NOMO-1 (cell line): ENCODE data around the gene DOC2A.
A peak's percentile ranks its signal among the peaks of the same experiment; 100 is the strongest.
"Not testable (repeated sequence)": the region's sequence is repeated elsewhere in the genome, so short reads cannot be mapped to it uniquely, and the experiment has no call there.

Source experiments
- DNase-seq, 2 experiments: peaks; one replicate each; lab custom pipeline; 2025; ENCODE audit not compliant: unreplicated experiment in 2 of 2; lab: John Stamatoyannopoulos, UW

Gene DOC2A

GRCh38 chr16:30010844-30011713, at the start of gene DOC2A:
DOC2A (minus strand) TSS chr16:30011027; CDS start chr16:30010222, 805 bp downstream.
- DNase-seq, result peak; percentile 15 to 16

GRCh38 chr16:30060346-30060745, 49.5 kb upstream of the DOC2A start:
- DNase-seq, result no peak

GRCh38 chr16:30054959-30055553, 44.2 kb upstream of the DOC2A start:
- no peak for DNase-seq

GRCh38 chr16:30054451-30054850, 43.6 kb upstream of the DOC2A start:
- no peak for DNase-seq

GRCh38 chr16:30053376-30054015, 42.7 kb upstream of the DOC2A start:
- no peak for DNase-seq

- peak; percentile 88 to 94 for DNase-seq
Observed at GRCh38 chr16:30052671-30053372, 42.0 kb upstream of the DOC2A start.

GRCh38 chr16:30051518-30051917, 40.7 kb upstream of the DOC2A start:
- DNase-seq, result no peak

- no peak for DNase-seq
Observed at GRCh38 chr16:30049871-30050270, 39.0 kb upstream of the DOC2A start.

GRCh38 chr16:30046588-30046987, 35.8 kb upstream of the DOC2A start:
- no peak for DNase-seq

- no peak for DNase-seq
Observed at GRCh38 chr16:30046178-30046577, 35.4 kb upstream of the DOC2A start.

GRCh38 chr16:30041841-30042240, 31.0 kb upstream of the DOC2A start:
- DNase-seq, result peak in 1 of 2 experiments; percentile 13

GRCh38 chr16:30040690-30041089, 29.9 kb upstream of the DOC2A start:
- not testable (repeated sequence) for DNase-seq

- DNase-seq, result peak in 1 of 2 experiments; percentile 56
Observed at GRCh38 chr16:30040221-30040620, 29.4 kb upstream of the DOC2A start.

- DNase-seq, result no peak
Observed at GRCh38 chr16:30033270-30033669, 22.4 kb upstream of the DOC2A start.

GRCh38 chr16:30032083-30032819, 21.4 kb upstream of the DOC2A start:
- peak; percentile 33 to 62 for DNase-seq

- no peak for DNase-seq
Observed at GRCh38 chr16:30031477-30031918, 20.7 kb upstream of the DOC2A start.

GRCh38 chr16:30030841-30031413, 20.1 kb upstream of the DOC2A start, which contains the start of gene TLCD3B:
TLCD3B (minus strand) TSS chr16:30031271; CDS start chr16:30030527, 744 bp downstream.
- DNase-seq, result no peak

- no peak for DNase-seq
Observed at GRCh38 chr16:30030011-30030685, 19.3 kb upstream of the DOC2A start.

- DNase-seq, result peak in 1 of 2 experiments; percentile 22
Observed at GRCh38 chr16:30028438-30029076, 17.7 kb upstream of the DOC2A start.
